Central memory CD8-positive, alpha-beta T cell (primary cell): ENCODE results near the gene FGF1.

Experiments
- ATAC-seq: fragments of 150-1000 bp; cut with Tn5 transposase; replicated peaks from 2 replicates; pipeline ENCODE4 v1.10.0; 2022; ENCODE audit warnings: mild to moderate bottlenecking, moderate FRiP score, moderate number of reproducible peaks; ENCODE audit not compliant: poor library complexity, severe bottlenecking; ENCODE audit errors: extremely low read depth
- DNase-seq, 2 donors: peaks; one replicate each; pipeline ENCODE4 v3.0.0; 2021; ENCODE audit warnings: low spot score in 2 of 2
- H3K27ac Mint-ChIP-seq: one replicate; pipeline ENCODE4 v1.8.0; 2022; ENCODE audit warnings: low read depth, mild to moderate bottlenecking, moderate library complexity, mixed read lengths
- H3K27me3 Mint-ChIP-seq: one replicate; pipeline ENCODE4 v1.8.0; 2022; ENCODE audit warnings: mixed read lengths
- H3K36me3 Mint-ChIP-seq: one replicate; pipeline ENCODE4 v1.8.0; 2022; ENCODE audit warnings: mild to moderate bottlenecking, moderate library complexity, mixed read lengths; ENCODE audit not compliant: insufficient read depth
- H3K4me1 Mint-ChIP-seq: one replicate; pipeline ENCODE4 v1.8.0; 2022; ENCODE audit warnings: mixed read lengths
- H3K4me3 Mint-ChIP-seq: one replicate; pipeline ENCODE4 v1.8.0; 2022; ENCODE audit warnings: mild to moderate bottlenecking, moderate library complexity, mixed read lengths
- H3K9me3 Mint-ChIP-seq: one replicate; pipeline ENCODE4 v1.8.0; 2022; ENCODE audit warnings: mixed read lengths

The FGF1 gene

DNA sequence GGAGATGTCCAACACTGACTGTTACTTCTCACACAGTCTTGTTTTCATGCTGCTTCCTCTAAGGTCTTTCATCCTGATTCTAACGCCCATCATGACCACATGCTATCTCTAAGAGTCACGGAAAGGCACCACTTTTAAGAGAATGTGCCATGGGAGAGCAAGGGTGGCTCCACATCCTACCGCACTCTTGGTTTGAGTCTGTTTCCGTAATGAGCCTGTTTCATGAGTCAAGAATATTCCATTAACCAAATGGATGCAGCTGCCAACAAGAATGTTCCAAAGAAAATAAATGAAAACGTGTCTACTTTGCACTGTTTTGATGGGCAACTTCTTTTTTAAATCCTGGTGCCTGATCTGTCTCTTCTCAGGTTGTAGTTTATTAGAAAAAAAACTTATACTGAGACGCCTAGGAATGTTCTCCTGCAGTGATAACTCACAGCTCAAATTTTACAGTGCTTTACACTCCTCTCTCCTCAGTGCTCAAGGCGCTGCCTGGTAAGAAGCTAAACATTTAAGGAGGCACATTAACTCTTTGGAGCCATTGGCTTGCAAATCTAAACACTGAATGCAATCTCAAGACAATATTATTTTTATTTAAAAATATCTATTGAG is 124.3 kb downstream of the FGF1 start:
- ATAC-seq (no peak), DNase-seq (no peak)
- Mint-ChIP-seq H3K9me3 (no peaks in the 10 kb centered on the region), H3K4me3 (no peak overlapping the region), H3K27ac (no peak overlapping the region), H3K36me3 (no peaks in the 10 kb centered on the region), H3K27me3 (peaks cover 20% of the 10 kb centered on the region), H3K4me1 (no peaks in the 10 kb centered on the region)

- Mint-ChIP-seq H3K36me3 (no peaks in the 10 kb centered on the region), H3K4me3 (no peak overlapping the region), H3K9me3 (no peaks in the 10 kb centered on the region), H3K27ac (no peak overlapping the region), H3K27me3 (peaks cover 19% of the 10 kb centered on the region), H3K4me1 (no peaks in the 10 kb centered on the region)
- DNase-seq, result no peak
- no peak for ATAC-seq
Observed at GRCh38 chr5:142561029-142561428, 124.9 kb downstream of the FGF1 start.

DNA sequence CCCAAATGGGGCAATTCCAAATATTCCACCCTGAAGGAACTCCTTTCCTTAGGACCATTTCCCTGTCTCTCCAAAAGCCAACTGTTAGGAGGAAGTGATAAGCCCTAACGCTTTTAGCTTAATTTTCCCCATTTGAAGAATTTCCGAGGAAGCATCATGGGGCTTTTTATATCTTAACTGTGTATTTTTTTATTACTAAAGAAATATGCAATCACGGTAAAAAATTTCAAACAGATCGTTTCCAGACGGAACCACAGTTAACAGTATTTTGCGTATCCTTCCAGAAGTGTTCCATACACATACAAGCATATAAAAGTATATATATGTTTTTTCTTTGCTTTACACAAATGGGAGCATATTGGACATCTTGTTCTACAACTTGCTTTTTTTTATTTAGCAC is 133.8 kb downstream of the FGF1 start:
- DNase-seq, result no peak
- ATAC-seq, result no peak
- Mint-ChIP-seq H3K27ac (no peak overlapping the region), H3K9me3 (no peaks in the 10 kb centered on the region), H3K4me3 (no peak overlapping the region), H3K4me1 (peaks cover 6% of the 10 kb centered on the region), H3K36me3 (peaks cover 2% of the 10 kb centered on the region), H3K27me3 (peaks cover 63% of the 10 kb centered on the region)

DNA sequence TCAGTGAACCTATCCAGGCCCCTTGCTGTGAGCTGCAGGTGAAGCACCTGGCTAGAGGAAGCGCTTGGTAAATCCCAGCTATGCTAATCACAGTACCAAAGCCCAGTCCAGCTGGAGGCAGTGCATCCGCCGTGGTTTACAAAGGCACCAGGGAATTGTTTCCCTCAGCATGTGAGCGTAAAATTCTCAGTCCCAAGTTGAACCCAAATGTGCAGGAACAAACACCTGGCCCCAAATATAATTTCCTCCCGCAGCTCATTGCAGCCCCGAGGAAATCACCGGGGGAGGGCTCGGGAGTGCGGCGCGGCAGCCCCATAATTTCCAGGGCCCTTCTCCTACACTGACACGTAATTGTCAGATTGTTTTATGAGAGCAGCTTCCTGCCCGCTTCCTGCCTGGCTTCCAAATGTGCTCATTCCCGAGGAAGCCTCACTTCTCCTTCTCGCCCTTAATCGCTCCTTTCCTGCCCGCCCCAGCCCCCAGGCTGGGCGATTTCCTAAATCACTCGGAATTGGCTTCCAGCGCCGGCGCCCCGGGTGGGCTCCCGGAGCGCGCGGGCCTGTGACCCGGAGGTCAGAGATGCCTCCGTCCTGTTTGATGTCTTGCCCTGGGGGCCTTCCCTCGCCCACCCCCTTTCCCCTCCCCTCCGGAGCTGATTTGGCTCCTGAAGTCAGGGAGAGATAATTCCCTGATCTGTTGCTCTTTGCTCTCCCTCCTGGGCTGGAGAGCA is 134.4 kb downstream of the FGF1 start:
- Mint-ChIP-seq H3K36me3 (peaks cover 2% of the 10 kb centered on the region), H3K4me3 (no peak overlapping the region), H3K4me1 (peaks cover 6% of the 10 kb centered on the region), H3K27me3 (peaks cover 63% of the 10 kb centered on the region), H3K27ac (no peak overlapping the region), H3K9me3 (no peaks in the 10 kb centered on the region)
- no peak for ATAC-seq
- DNase-seq, result no peak

GRCh38 chr5:142550471-142550870 is 135.4 kb downstream of the FGF1 start:
- Mint-ChIP-seq H3K4me1 (peaks cover 6% of the 10 kb centered on the region), H3K27ac (no peak overlapping the region), H3K27me3 (peaks cover 55% of the 10 kb centered on the region), H3K9me3 (no peaks in the 10 kb centered on the region), H3K36me3 (peaks cover 2% of the 10 kb centered on the region), H3K4me3 (no peak overlapping the region)
- ATAC-seq (no peak), DNase-seq (no peak)

GRCh38 chr5:142549834-142550233 is 136.1 kb downstream of the FGF1 start:
- H3K4me3 Mint-ChIP-seq, result no peak overlapping the region
- H3K4me1 Mint-ChIP-seq, result peaks cover 6% of the 10 kb centered on the region
- H3K36me3 Mint-ChIP-seq, result no peaks in the 10 kb centered on the region
- H3K27ac Mint-ChIP-seq, result no peak overlapping the region
- DNase-seq (no peak), ATAC-seq (no peak)
- H3K9me3 Mint-ChIP-seq, result no peaks in the 10 kb centered on the region
- H3K27me3 Mint-ChIP-seq, result peaks cover 49% of the 10 kb centered on the region

DNA sequence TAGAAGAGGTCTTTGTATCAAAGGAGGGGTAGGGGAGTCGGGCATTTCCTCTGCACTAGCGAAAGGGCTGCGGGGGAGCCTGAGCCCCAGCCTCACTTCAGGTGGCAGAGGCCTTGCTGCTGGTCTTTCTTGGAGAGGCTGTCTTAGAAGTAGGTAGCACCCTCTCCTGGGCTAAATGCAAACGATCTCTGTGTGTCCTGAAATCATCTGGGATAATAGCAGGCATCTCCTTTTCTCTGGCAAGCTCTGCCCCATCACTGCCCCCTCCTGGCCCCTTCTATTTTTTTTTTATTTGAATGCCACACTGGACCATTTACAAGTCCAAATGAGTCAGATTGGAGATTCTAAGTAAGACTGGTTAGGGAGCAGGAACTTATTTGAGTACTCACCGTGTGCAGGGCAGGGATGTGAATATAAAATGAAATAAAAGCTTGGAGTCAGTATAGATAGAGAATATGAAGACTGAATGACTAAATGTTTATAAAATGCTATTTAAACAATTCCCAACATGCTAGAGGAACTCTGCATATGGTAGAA is 137.1 kb downstream of the FGF1 start:
- no peaks in the 10 kb centered on the region for H3K9me3 Mint-ChIP-seq
- peaks cover 43% of the 10 kb centered on the region for H3K27me3 Mint-ChIP-seq
- H3K4me1 Mint-ChIP-seq, result peaks cover 6% of the 10 kb centered on the region
- no peak for ATAC-seq
- H3K36me3 Mint-ChIP-seq, result no peaks in the 10 kb centered on the region
- DNase-seq, result no peak
- H3K27ac Mint-ChIP-seq, result no peak overlapping the region
- no peak overlapping the region for H3K4me3 Mint-ChIP-seq

DNA sequence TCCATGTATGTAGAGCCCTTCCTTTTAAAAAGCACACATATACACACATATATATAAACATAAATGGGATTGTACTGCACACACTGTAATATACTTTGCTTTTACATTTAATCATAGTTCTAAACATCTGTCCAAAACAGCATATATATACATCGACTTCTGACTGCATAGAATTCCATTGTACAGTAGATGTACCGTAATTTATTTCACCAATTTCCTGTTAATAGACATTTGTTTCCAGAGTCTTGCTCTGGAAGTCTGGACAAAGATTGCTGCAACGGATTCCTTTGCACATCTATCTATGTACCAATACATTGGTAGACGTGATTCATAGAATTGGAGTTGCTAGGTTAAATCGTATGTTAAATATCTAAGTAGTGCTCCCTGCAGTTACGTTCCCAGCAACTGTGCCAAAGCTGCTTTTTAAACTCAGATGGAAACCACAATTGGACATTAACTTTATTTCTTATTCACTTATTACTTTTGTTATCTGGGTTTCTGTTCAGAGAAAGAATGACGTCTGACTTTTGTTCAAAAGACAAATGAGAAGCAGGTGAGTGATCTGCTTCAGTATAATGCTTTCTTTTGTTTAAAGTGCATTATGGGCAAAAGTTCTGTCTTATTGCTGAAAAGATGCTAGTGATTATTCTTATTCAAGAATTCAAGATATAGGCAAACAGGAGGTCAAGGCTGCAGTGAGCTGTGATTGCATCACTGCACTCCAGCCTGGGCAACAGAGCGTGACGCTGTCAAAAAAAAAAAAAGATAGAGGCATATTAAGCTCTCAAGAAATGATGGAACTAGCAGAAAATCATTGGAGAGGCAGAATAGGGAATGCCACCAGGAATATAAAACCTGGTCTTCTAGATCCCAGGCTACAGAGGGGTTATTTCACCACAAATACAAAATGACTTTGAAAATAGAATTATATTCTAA is 138.2 kb downstream of the FGF1 start:
- peaks cover 38% of the 10 kb centered on the region for H3K27me3 Mint-ChIP-seq
- no peak overlapping the region for H3K4me3 Mint-ChIP-seq
- H3K9me3 Mint-ChIP-seq, result no peaks in the 10 kb centered on the region
- H3K4me1 Mint-ChIP-seq, result peaks cover 6% of the 10 kb centered on the region
- no peak overlapping the region for H3K27ac Mint-ChIP-seq
- ATAC-seq, result no peak
- DNase-seq, result no peak
- H3K36me3 Mint-ChIP-seq, result no peaks in the 10 kb centered on the region

DNA sequence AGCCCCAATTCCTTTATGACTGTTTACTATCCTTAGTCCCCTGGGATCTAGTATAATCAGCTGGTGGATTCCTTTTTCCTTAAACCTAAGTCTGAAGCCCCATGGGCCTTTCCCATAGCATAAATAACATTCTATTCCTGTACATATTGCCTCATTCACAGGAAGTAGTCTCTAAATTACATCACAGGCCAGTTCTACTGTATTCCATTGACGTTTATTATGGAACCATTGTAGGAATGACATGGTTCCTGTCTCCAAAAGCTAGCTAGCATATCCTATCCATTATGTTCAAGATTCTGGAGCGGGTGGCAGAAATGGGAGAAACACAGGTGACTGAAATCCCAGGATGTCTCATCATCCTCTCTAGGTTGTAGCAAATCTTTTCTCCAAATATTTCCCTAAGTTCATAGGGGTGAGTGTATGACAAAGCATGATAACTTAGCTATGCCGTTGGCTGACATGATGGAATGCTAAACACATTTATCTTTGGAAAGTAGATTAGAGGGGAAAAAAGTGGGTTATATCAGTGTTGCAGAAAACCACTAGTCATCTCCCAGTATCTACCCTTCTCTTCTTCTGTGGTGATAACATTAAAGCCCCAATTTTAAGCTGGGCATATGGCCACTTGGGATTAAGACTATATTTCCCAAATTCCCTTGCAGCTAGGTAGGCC is 140.1 kb downstream of the FGF1 start:
- H3K27ac Mint-ChIP-seq, result no peak overlapping the region
- no peaks in the 10 kb centered on the region for H3K9me3 Mint-ChIP-seq
- no peaks in the 10 kb centered on the region for H3K36me3 Mint-ChIP-seq
- peaks cover 30% of the 10 kb centered on the region for H3K27me3 Mint-ChIP-seq
- ATAC-seq (no peak), DNase-seq (no peak)
- no peaks in the 10 kb centered on the region for H3K4me1 Mint-ChIP-seq
- no peak overlapping the region for H3K4me3 Mint-ChIP-seq

DNA sequence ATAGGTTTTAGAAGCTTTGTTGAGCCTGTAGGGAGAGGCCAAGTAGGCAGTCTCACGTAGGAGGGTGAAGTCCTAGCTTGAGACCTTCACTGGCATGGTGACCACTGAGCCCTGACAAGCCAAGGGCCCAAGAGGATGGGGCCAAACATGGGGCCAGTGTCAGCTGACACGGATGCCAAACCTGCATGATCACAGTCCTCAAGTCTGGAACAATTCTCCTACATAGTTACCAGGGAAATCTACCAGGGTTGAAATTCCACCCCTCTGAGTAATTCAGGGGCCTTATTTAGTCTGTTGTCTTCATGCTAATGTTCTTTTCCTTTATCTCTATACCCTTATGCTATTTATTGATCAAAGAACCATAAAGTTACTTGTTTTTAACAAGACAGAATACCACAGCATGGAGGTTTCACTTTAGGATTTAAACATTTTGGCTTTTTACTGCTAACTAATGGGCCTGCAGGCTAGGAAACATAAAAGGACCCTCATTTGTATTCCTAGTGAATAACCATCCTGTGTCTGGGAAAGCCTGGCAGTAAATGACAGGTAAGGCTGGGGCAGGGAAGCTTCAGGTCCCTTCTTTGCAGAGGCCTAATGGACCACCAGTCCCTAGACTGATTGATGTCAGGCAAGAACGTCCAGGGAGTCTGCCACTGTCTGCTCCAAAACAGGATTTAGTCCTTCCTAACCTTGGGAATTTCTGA is 140.8 kb downstream of the FGF1 start:
- H3K9me3 Mint-ChIP-seq, result no peaks in the 10 kb centered on the region
- H3K27ac Mint-ChIP-seq, result no peak overlapping the region
- H3K4me1 Mint-ChIP-seq, result no peaks in the 10 kb centered on the region
- DNase-seq, result no peak
- no peak overlapping the region for H3K4me3 Mint-ChIP-seq
- no peaks in the 10 kb centered on the region for H3K36me3 Mint-ChIP-seq
- H3K27me3 Mint-ChIP-seq, result peaks cover 30% of the 10 kb centered on the region
- ATAC-seq, result no peak

GRCh38 chr5:142544071-142544753 is 141.7 kb downstream of the FGF1 start:
- no peak overlapping the region for H3K27ac Mint-ChIP-seq
- H3K9me3 Mint-ChIP-seq, result no peaks in the 10 kb centered on the region
- H3K4me3 Mint-ChIP-seq, result no peak overlapping the region
- peaks cover 35% of the 10 kb centered on the region for H3K27me3 Mint-ChIP-seq
- DNase-seq, result no peak
- no peak for ATAC-seq
- no peaks in the 10 kb centered on the region for H3K36me3 Mint-ChIP-seq
- H3K4me1 Mint-ChIP-seq, result no peaks in the 10 kb centered on the region
